ENCODE results near the gene TEX35.

- TF ChIP-seq, protein P1, sequence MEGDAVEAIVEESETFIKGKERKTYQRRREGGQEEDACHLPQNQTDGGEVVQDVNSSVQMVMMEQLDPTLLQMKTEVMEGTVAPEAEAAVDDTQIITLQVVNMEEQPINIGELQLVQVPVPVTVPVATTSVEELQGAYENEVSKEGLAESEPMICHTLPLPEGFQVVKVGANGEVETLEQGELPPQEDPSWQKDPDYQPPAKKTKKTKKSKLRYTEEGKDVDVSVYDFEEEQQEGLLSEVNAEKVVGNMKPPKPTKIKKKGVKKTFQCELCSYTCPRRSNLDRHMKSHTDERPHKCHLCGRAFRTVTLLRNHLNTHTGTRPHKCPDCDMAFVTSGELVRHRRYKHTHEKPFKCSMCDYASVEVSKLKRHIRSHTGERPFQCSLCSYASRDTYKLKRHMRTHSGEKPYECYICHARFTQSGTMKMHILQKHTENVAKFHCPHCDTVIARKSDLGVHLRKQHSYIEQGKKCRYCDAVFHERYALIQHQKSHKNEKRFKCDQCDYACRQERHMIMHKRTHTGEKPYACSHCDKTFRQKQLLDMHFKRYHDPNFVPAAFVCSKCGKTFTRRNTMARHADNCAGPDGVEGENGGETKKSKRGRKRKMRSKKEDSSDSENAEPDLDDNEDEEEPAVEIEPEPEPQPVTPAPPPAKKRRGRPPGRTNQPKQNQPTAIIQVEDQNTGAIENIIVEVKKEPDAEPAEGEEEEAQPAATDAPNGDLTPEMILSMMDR (IDR thresholded peaks at IDR 0.05) = no peak
- TF ChIP-seq POLR2A (IDR thresholded peaks at IDR 0.05) = no peak
Observed at GRCh38 chr1:178516110-178516509, 3.2 kb downstream of the TEX35 start.

Measured in testis (tissue), 2 donors.